HG03378 (cell line): ENCODE measurements around the gene NIPAL3.

Experiments used
- ATAC-seq: cut with Tn5 transposase; IDR thresholded peaks from one replicate; pipeline ENCODE4 v1.9.1; 2021; ENCODE audit warnings: mild to moderate bottlenecking, moderate library complexity; ENCODE audit not compliant: unreplicated experiment

The NIPAL3 gene

DNA sequence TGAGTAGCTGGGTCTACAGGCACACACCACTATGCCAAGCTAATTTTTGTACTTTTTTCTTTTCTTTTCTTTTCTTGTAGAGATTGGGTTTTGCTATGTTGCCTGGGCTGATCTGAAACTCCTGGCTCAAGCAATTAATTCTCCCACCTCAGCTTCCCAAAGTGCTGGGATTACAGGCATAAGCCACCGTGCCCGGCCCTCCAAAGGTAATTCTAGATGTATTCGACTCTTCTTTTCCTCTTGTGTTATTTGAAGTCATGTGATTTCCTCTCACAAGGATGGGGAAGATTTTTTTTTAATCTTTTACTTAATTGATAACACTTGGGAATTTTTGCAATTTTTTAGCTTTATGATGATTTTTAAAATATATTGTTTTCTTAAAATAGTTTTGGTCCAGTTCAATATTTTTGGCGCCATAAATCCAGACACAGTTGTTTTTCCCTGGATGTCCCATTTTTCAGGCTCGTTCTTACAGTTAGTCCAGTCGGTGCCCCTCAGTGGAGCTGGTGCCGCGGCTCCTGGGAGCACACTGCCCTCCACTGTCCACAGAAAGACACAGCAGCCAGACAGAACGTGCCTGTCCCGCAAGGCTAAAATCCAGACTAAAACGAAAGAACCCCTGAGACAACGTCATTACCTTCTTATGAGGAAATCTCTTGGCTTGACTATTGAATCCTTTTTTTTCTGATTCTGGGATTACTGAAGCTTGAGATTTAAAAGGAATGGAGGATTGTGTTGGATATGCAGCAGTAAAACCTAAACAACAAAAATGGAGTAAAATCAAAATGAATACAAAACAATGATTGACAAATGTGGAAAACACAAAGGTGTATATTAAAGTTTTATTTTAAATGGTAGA is 24.4 kb upstream of the NIPAL3 start:
- no peak for ATAC-seq

- ATAC-seq: peak; percentile 63
Measured at GRCh38 chr1:24391882-24392603, 23.6 kb upstream of the NIPAL3 start.

DNA sequence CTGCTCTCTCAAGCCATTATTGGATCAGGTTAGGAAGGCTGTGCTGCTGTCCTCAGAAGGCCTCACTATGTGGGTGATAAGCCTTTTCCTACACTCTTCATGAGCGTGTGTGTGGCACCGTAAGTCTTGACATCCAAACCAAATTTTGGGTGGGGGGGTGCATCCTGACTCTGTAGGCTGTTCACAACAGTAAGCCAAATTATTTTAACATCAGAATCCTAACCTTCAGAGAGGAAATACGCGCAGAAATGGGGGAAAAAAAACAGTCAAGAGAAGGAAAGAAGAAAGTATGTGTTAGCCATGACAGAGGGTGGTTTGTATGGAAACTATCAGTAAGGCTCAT is 23.0 kb upstream of the NIPAL3 start:
- ATAC-seq: no peak

- no peak for ATAC-seq
Measured at GRCh38 chr1:24392982-24393650, 22.5 kb upstream of the NIPAL3 start.

- no peak for ATAC-seq
Measured at GRCh38 chr1:24393892-24394291, 21.7 kb upstream of the NIPAL3 start.

- ATAC-seq: no peak
Measured at GRCh38 chr1:24400065-24400464, 15.5 kb upstream of the NIPAL3 start.

DNA sequence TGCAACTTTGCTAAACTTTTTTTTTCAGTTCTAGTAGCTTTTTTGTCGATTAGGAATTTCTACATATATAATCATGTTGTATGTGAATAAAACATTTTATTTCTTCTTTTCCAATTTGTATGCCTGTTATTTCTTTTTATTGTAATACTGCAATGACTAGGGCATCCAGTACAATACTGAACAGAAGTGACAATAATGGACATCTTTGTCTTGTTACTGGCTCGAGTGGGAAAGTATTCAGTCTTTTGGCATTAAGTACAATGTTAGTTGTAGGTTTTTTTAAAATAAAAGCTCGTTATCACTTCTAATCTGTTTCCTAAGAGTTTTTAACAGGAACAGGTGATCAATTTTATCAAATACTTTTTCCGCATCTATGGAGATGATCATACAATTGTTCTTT is 11.8 kb upstream of the NIPAL3 start:
- no peak for ATAC-seq

DNA sequence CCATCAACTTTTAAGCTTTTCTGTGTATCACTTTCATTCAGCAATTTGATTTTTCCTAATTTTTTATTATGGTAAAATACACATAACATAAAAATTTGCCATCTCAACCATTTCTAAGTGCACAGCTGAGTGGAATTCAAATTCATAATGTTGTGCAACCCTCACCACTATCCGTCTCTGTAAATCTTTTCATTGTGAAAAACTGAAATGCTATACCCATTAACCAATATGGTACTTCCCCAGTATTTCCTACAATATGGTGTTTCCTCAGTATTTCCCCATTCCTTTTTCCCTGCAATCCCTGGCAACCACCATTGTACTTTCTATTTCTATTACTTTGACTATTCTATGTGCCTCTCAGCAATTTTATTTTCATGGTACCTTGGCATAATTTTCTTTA is 8.8 kb upstream of the NIPAL3 start:
- ATAC-seq: no peak

DNA sequence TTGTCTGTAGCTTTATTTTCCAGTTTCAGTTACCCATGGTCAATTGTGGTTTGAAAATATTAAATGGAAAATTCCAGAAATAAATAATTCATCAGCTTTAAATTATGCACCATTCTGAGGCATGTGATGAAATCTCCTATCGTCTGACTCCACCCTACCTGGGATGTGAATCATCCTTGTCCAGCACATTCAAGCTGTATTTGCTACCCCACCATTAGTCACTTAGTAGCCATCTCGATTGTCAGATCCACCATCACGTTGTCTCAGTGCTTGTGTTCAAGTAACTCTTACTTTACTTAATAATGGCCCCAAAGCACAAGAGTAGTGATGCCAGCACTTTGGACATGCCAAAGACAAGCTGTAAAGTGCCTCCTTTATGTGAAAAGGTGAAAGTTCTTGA is 6.1 kb upstream of the NIPAL3 start:
- ATAC-seq: no peak

GRCh38 chr1:24410750-24411149 is 4.9 kb upstream of the NIPAL3 start:
- ATAC-seq: no peak

- ATAC-seq: no peak
Measured at GRCh38 chr1:24411963-24412362, 3.6 kb upstream of the NIPAL3 start.

GRCh38 chr1:24412408-24412807 is 3.2 kb upstream of the NIPAL3 start:
- no peak for ATAC-seq

- ATAC-seq: peak; percentile 37
Measured at GRCh38 chr1:24413350-24414163, 2.0 kb upstream of the NIPAL3 start, which contains the start of gene STPG1. STPG1 (minus strand) TSS chr1:24413782; CDS start chr1:24401388, 12,394 bp downstream.

DNA sequence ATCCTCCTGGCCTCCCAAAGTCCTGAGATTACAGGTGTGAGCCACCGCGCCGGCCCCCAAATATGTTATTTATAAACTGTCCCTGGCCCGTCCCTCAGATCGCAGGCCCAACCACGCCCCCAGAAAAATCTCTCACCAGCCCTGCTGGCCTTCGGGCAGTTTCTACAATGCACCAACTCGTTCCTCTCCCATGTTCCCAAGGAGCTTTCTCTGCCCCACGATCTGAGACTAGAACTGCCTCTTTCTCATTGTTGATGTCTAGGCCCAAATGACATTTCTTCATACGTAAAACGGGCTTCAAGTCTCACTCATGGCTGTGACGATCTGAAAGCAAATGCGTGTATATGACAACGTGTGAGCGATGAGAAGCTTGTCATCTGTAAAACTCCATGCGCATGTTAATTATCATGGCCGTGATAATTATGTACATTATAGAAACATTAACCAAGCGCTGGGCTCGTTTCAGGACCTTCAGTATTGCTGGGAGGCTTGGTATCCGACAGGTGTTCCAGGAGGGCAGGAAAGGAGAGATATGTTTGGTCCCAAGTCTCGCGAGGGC is 748 bp upstream of the NIPAL3 start:
- no peak for ATAC-seq

GRCh38 chr1:24415910-24416665 is 486 bp downstream of the NIPAL3 start:
- ATAC-seq: peak; percentile 4

DNA sequence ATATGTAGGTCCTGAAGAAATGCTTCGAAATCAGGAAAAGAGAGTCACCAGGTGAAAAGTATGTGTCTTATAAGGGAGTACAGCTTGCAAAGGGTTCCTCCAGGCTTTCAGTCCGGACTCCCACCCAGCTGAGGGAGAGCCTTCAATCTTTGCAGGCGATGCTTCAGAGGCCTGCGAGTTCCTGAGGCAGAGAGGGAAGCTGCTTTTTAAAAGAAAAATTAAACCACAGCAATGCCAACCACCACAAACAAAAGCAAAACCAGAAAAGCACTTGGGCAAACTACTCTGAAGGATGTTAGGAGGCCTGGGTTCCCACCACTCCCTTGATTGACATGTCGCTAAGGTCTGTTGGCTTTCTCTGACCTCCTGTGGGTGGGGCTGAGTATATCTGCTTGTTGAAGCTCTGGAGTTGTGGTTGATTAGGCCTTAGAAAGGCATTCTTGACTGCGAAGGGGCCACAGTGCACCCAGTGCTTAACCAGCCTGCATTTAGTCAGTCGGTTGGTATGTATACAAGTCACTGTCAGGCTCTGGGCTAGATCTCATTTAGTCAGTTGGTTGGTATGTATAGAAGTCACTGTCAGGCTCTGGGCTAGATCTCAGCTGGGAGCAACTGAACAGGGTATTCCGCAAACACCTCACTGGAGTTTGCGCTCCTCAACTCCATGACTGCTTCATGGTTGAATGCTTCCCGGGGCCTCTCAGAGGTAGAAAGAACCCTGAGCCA is 1.2 kb downstream of the NIPAL3 start:
- ATAC-seq: no peak

- ATAC-seq: no peak
Measured at GRCh38 chr1:24417681-24418080, 2.1 kb downstream of the NIPAL3 start.

DNA sequence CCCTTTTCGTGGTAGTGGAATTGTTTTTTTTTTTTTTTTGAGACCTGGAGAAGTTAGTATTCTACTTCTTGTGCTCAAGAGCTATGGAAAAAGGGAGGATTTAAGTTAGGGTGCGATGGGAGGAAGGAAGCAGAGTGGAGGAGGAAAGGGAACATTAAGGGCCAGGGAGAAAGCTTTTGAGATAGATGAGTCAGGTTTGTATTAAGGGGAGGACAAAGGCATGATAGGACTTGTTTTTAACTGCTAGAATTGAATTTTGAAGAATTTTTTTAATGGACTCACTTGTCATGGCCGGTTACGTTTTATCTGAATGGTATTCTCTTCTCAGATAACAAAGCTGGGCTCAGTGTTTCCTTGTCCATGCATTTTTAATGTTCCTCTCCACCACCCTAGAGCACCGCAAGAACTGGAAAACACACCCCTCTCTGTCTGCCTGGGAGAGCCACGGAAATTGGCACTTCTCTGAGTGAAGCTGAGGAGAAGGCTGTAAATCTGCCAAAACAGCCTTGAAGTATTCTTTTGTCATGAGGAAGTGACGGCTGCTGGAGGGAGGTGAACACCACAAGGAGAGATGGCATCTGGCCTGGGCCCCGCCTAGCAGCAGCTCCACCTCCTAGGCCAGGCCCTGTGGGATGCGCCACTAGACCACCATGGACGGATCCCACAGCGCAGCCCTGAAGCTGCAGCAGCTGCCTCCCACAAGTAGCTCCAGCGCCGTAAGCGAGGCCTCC is 3.5 kb downstream of the NIPAL3 start:
- no peak for ATAC-seq

DNA sequence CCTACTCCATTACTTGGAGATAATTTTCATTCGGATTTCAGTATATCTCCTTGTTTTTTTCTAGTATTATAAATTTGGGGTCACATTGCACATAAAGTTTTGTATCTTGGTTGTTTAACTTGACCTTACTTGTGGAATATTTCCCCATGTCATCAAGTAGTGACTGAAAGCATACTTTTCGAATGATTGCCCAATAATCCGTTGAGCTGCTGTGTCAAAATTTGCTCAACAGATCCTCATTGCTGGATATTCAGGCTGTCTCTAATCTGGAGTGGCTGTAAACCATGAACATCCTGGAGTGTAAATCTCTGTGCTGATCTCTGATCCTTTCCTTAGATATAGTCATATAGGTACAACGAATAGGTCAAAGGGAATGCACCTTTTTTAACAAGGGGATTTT is 4.9 kb downstream of the NIPAL3 start:
- no peak for ATAC-seq
